ENCODE data around the gene SORT1.
"Not testable (repeated sequence)": the region's sequence is repeated elsewhere in the genome, so short reads cannot be mapped to it uniquely, and the experiment has no call there.

The SORT1 gene

DNA sequence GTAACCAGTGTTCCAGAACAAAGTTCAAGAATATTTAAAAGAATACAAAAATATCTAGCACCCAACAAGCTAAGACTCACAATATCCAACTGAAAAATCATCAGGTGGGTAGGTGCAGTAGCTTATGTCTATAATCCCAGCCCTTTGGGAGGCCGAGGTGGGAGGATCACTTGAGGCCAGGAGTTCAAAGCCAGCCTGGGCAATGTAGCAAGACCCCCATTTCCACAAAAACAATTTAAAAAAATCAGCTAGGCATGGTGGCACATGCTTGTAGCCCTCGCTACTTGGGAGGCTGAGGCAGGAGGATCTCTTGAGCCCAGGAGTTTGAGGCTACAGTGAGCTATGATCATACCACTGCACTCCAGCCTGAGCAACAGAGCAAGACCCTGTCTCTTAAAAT, 24.0 kb downstream of the SORT1 start:
- DNase-seq: not testable (repeated sequence)

GRCh38 chr1:109373126-109373525, 24.6 kb downstream of the SORT1 start:
- no peak for DNase-seq

GRCh38 chr1:109372281-109372680, 25.4 kb downstream of the SORT1 start:
- no peak for DNase-seq

- peak; percentile 41 for DNase-seq
Observed at GRCh38 chr1:109371341-109371739, 26.4 kb downstream of the SORT1 start.

- no peak for DNase-seq
Observed at GRCh38 chr1:109370712-109371340, 26.9 kb downstream of the SORT1 start.

DNA sequence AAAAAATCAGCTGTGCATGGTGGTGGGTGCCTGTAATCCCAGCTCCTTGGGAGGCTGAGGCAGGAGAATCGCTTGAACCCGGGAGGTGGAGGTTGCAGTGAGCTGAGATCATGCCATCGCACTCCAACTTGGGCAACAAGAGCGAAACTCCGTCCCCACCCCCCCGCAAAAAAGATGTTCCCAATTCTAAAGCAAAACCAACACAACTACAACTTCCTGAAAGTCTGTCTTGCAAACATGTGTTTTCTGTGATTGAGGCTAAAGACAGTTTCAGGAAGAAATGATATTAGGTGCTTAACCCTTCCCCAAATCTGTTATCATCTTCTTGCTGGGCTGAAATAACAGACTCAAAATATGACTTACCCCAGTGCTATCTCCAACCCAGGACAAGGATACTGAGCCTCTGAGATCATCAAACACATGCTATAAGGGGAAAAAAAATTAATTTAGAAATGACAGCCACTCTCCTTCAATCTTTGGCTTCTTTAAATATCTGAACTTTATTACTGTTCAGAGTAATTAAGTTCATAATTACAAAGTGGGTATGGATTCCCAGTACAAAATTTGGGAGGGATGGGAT, 28.5 kb downstream of the SORT1 start:
- DNase-seq: no peak

DNA sequence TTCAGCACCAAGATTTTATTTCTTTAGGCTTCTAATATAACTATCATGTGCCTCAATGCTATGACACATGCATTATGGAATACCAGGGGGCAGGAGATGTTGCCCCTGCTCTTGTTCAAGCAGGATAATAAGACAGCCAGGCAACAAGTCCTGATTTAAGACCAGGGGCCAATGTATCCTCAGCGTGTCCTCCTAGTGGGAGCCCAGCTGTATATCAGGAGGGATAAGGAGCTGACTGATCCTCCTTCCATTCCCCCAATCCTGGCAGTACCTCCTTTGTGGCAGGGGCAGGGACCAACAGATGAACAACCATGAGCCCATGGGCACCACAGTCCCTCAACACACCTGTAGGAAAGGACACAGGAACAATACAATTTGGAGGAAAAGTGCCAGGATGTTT, 29.3 kb downstream of the SORT1 start:
- no peak for DNase-seq

DNA sequence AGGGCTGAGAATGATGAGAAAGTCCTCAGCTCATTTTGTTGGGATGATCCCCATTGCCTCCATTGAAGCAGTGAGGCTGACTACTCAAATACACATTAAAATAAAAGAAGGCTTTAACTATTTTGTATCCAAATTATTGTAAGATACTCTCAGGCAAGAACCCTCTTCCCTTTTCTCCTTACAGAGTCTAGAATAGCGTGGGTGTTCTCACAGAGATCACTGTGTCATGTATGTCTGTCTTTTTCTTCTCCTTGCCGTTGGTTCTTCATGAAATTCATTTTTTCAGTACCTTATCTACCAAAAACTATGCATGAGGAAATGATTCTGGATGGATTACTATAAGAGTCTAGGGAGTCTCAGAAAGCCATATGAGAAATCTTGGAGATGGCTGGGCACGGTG, 30.1 kb downstream of the SORT1 start:
- DNase-seq: no peak

DNA sequence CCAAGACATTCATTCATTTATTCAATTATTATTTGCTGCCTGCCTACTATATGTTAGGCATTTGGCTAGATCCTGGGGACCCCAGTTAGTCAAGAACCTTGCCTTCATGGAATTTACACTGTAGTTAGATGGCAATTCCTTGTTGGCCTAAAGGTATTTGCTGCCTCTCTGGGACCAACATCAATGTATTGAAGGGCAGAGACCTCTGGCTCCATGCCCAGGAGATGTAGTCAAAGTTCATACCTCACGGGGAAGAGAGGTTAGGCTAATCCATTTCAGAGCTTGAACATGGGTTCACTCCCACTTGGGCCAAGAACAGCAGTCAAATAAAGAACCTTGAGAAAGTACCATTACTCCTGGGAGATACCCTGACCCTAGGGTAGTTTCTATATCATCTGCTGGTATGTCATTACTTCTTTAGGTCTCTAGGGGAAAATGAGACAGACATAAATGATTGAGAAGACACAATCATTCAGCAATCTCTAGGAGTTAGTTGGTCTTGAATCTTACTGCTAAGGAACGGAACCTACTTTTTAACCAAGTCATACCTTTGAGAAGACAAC, 32.0 kb downstream of the SORT1 start:
- no peak for DNase-seq

DNA sequence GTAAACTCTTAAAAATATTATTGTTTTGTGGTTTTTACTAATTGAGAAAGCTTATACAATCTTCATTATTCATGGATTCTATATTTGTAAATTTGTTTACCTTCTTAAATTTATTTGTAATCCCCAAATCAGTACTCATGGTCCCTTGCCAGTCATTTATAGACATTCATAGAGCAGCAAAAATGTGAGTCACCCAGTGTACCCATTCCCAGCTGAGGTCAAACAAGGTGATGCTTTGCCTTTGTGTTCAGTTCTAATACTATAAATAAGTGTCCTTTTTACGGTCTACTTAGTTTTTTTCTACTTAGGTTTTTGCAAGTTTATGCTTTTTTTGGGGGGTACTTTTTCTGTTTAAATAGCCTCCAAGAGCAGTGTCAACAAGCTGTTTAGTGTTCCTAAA, 36.1 kb downstream of the SORT1 start:
- DNase-seq: no peak

- no peak for DNase-seq
Observed at GRCh38 chr1:109361069-109361468, 36.6 kb downstream of the SORT1 start.

- DNase-seq: no peak
Observed at GRCh38 chr1:109357616-109358015, 40.1 kb downstream of the SORT1 start.

- DNase-seq: no peak
Observed at GRCh38 chr1:109356915-109357314, 40.8 kb downstream of the SORT1 start.

- no peak for DNase-seq
Observed at GRCh38 chr1:109356505-109356904, 41.2 kb downstream of the SORT1 start.

DNA sequence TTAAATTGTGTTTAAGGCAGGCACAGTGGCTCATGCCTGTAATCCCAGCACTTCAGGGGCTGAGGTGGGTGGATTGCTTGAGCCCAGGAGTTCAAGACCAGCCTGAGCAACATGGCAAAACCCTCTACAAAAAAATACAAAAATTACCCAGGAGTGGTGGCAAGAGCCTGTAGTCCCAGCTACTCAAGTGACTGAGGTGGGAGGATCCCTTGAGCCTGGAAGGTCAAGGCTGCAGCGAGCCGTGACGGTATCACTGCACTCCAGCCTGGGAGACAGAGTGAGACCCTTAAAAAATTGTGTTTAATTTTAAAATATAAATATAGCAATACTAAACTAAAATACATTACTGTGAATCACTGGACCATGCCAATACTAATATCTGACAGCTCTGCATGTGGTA, 42.8 kb downstream of the SORT1 start:
- no peak for DNase-seq

DNA sequence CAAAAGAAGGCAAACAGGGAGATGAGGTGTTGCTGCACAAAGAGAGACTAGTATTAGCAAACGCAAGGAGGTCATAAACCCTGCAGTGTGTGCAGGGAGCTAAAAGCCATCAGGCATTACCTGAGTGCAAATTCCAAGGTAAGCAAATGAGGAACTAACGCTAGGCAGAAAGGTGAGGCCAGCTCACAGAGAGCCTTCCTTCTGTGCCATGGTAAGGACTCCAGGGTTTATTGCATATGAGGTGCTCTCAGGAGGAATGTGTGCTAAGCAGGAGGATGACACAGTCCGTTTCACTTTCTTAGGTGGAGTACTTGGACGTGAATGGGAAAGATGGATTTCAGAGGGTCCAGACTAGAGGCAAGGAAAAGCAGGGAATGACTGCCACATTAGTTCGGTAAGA, 46.3 kb downstream of the SORT1 start:
- no peak for DNase-seq

GRCh38 chr1:109350655-109351054, 47.1 kb downstream of the SORT1 start:
- DNase-seq: no peak

GRCh38 chr1:109350182-109350581, 47.5 kb downstream of the SORT1 start:
- no peak for DNase-seq

GRCh38 chr1:109347511-109347910, 50.2 kb downstream of the SORT1 start:
- DNase-seq: no peak

DNA sequence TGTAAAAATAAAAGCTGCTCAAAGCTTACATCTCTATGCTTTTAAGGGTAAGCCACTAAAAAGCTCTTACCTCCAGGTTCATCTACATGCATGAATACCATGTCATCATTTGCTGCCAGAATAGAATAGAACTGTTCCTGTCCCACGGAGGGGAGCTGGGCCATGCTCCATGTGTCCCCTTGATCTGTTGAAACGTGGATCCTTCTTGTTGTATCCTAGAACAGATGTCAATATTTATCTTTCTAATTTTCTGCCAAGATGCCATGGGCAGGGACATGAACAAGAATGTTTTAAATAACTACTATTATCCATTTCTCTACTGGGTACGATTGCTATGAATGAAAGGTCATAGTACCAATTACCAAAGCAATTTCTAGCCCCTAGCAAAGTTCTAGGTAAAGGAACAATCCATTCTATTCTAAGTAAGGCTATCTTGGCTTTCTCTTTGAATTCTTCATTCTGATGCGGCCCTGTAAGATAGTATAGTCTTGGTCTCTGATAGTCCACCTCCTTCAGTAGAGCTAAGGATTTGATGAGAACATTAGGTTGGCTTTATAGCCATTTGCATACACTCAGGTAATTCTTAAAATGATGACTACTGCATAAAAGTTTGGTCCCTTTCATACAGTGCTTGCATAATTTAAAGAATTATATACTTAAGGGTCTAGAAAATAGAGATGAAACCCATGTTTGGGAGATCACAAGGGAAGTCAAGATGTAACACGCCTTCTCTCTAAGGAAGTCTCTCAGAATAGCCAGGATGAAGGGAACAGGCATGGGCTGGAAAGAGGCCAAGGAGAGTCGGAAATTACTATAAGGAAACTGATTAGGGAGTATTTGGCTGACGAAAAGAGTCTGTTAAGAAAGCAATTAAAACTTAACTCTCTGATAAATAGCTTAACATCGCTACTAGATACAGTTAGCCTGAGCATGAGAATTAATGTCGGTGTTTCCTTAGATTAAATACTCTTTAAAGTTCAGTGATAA, 55.5 kb downstream of the SORT1 start:
- no peak for DNase-seq

DNA sequence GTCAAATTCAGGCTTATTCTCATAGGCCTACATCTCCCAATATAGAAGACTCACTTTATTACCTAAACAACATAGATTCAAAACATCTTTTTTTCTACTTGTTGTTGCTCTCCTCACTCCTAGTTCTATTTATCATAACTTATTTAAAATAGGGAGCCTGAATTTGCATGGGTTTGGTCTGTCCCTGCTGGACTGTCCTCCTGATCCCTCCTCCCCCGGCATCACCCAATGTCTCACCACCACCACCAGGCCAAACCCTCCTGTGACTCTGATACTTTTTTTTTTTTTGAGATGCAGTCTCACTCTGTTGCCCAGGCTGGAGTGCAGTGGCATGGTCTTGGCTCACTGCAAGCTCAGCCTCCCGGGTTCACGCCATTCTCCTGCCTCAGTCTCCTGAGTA, 59.1 kb downstream of the SORT1 start:
- DNase-seq: no peak

GRCh38 chr1:109338091-109338490, 59.6 kb downstream of the SORT1 start:
- DNase-seq: no peak

- DNase-seq: no peak
Observed at GRCh38 chr1:109335091-109335490, 62.6 kb downstream of the SORT1 start.

- no peak for DNase-seq
Observed at GRCh38 chr1:109331113-109331512, 66.6 kb downstream of the SORT1 start.

All from activated CD4-positive, alpha-beta T cell treated with anti-CD3 and anti-CD28 coated beads for 48 hours (primary cell).